ENCODE measurements around the gene MINDY2.
"Not testable (repeated sequence)": the region's sequence is repeated elsewhere in the genome, so short reads cannot be mapped to it uniquely, and the experiment has no call there.

MINDY2 gene

DNA sequence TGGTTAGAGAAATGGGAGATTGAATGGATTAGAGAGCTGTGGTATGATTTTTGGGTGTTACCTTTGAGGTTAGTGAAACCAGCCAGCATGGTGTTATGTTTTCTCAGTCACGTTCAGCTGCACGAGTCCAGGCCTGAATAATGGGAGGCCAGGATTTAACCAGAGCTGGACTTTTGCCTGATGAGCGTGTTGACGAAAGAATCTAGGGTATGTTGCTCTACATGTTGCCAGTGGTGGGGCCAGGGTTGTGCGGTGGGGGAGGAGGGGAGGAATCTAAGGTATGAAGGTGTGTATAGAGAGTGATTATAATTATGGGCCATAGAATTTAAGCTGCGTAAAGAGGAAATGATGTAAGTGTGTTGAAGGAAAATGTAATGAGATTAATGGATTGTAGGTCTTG, 22.8 kb downstream of the MINDY2 start:
- intact Hi-C loops (cut with DNase I), result no loop called here
- DNase-seq, result no peak

- no peak for DNase-seq
- intact Hi-C loops (cut with DNase I), result no loop called here
Observed at GRCh38 chr15:58795825-58796224, 24.7 kb downstream of the MINDY2 start.

DNA sequence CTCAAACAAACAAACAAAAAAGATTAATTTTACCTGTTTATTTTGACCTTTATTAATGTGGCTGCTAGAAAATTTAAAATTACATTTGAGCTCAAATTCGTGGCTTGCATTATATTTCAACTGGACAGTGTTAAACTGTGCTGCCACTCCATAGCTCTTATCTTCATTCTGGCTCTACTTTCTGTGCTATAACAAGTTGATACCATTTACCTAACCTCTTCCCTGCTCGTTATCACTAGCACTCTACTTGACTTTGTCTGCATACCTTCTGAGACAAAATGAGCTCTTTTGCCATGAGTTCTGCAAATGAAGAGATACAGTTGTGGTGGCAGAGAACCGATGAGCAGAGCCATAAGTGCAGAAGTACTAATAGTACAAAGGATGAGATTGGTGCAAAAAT, 26.4 kb downstream of the MINDY2 start:
- DNase-seq, result no peak
- intact Hi-C loops (cut with DNase I), result no loop called here

GRCh38 chr15:58805095-58805494, 34.0 kb downstream of the MINDY2 start:
- intact Hi-C loops (cut with DNase I), result no loop called here

DNA sequence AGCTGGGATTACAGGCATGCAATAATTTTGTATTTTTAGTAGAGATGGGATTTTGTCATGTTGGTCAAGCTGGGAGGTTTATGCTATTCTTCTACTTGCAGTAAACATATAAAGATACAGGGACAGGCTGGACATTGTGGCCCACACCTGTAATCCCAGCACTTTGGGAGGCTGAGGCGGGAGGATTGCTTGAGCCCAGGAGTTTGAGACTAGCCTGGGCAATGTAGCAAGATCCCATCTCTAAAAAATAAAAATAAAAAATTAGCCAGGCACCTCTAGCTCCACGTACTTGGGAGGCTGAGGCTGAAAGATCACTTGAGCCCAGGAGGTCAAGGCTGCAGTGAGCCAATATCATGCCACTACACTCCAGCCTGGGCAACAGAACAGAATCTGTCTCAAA, 52.2 kb downstream of the MINDY2 start:
- DNase-seq; intact Hi-C loops (cut with DNase I): not testable (repeated sequence)

More at GRCh38 chr15:58805095-58805494, 34.0 kb downstream of the MINDY2 start:
- no peak for DNase-seq

DNA sequence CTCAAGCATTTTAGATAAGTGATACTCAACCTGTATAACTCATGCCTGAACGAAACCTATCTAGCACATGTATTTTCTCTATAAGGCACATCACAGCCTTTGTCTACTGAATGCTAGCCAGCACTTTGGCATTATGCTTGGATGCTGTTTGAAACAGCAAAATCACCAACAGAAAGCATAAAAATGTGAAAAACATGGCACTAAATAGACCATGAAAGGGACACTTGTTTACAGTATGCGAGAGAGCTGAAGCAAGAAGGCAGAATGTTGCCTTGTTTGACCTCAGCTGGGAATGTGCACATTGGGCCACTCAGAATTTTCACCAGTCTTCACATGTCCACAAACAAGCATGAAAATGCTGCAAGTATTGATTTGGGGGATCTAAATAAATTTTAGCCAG, 59.5 kb downstream of the MINDY2 start:
- no peak for DNase-seq
- intact Hi-C loops (cut with DNase I), result no loop called here

DNA sequence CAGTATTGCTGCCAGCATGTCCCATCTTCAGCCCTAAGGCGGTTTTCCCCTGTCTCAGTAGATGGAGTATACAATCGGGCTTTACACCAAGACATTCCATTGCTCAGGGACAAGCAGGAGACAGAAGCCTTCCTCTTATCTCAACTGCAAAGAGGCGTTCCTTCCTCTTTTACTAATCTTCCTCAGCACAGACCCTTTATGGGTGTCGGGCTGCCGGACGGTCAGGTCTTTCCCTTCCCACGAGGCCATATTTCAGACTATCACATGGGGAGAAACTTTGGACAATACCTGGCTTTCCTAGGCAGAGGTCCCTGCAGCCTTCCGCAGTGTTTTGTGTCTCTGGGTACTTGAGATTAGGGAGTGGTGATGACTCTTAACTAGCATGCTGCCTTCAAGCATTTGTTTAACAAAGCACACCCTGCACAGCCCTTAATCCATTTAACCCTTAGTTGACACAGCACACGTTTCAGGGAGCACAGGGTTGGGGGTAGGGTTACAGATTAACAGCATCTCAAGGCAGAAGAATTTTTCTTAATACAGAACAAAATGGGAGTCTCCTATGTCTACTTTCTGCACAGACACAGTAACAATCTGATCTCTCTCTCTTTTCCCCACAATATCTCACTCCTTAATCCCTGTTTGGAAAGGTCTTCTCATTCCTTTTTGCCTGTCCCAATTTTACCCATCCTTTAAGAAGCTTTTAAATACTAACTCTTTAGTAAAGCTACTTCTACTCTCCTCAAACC, 62.8 kb downstream of the MINDY2 start:
- DNase-seq; intact Hi-C loops (cut with DNase I): not testable (repeated sequence)

GRCh38 chr15:58839485-58839884, 68.4 kb downstream of the MINDY2 start:
- intact Hi-C loops (cut with DNase I), result no loop called here
- DNase-seq, result no peak

GRCh38 chr15:58840048-58840447, 68.9 kb downstream of the MINDY2 start:
- DNase-seq, result no peak
- intact Hi-C loops (cut with DNase I), result no loop called here

DNA sequence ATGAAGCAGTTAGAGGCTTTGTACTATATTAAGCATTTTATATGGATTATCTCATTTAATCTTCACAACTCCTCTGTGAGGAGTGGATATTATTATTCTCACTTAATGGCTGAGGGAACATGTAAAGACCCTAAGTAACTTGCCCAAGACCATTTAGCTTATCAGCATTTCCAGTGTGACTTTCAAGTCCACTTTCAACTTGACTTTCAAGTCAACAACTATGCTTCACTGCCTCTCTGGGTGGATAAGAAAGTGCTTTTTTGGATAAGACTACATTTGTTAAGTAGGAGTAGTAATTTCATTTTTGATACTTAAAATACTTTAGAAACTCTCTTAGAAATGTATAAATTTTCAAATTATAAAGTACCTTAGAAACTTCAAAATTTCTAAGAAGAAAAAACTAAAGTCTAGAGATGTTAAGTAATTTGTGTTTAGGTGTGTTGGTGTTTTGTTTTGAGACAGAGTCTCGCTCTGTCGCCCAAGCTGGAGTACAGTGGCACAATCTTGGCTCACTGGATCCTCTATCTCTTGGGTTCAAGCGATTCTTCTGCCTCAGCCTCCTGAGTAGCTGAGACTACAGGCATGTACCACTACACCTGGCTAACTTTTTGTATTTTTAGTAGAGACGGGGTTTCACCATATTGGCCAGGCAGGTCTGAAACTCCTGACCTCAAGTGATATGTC, 71.8 kb downstream of the MINDY2 start:
- no peak for DNase-seq
- intact Hi-C loops (cut with DNase I), result no loop called here

GRCh38 chr15:58851205-58851604, 80.1 kb downstream of the MINDY2 start:
- intact Hi-C loops (cut with DNase I); DNase-seq: not testable (repeated sequence)

- intact Hi-C loops (cut with DNase I), result no loop called here
- no peak for DNase-seq
Observed at GRCh38 chr15:58852347-58852746, 81.2 kb downstream of the MINDY2 start.

DNA sequence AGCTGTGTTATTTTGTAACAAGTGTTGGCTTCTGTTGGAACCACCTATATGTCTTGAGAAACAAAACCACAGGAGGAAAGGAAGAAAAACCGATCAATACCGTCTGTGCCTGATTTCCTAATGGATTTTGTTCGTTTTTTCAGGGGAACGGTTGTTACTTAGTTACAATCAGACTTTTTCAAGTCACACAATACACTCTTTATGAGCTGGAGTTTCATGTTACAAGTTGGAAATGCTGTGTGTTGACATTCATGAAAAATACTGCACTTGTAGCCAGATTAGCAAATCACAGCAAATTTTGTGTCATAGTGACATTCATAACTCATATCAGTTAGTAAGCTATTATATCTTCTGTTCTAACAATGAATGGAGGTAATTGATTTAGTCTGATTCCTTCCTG, 83.5 kb downstream of the MINDY2 start:
- DNase-seq, result no peak
- intact Hi-C loops (cut with DNase I), result no loop called here

- intact Hi-C loops (cut with DNase I), result no loop called here
- no peak for DNase-seq
Observed at GRCh38 chr15:58856086-58856485, 85.0 kb downstream of the MINDY2 start.

DNA sequence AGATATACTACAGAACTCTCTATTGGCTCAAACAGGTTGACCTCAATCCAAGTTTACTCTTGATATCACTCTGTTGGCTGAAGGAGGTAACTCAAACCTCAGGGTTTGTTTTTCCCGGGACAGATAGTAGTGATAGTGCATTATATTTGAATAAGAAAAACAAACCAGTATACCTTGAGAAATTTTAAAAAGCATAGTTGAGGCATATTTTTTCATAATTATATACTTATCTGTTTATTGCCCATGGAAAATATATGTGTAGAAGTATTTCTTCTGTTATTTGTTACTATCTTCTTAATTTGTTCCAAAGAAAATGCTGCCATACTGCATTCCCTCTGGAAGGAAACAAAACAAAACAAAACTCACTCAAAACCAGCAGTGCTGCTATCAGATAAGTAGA, 85.5 kb downstream of the MINDY2 start:
- intact Hi-C loops (cut with DNase I); DNase-seq: not testable (repeated sequence)

- DNase-seq, result no peak
- intact Hi-C loops (cut with DNase I), result no loop called here
Observed at GRCh38 chr15:58862326-58862725, 91.2 kb downstream of the MINDY2 start.

GRCh38 chr15:58864602-58865424, 93.7 kb downstream of the MINDY2 start:
- peak in 5 of 10 donors; percentile 13 to 89 (median 38) for DNase-seq
- intact Hi-C loops (cut with DNase I), result no loop called here

DNA sequence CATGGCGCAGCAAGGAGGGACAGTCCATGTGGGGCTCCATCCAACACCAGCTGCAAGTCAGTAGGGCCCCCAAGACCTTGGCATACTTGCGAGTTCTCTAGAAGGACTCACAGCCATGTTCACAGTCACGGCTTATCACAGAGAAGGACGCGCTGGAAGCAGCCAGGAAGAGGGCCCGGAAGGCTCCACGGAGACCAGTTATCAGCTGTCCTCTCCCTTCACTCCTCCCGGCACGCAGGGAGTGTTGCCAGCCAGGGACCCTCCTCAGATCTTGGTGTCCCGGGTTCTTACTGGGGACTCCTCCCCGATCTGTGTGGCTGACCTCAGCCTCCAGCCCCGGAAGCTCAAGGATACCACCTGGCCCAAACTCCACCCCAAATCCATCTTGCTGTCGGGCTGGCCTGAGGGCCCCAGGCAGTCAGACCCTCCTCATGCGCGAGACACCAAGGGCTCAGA, 94.4 kb downstream of the MINDY2 start:
- no peak for DNase-seq

DNA sequence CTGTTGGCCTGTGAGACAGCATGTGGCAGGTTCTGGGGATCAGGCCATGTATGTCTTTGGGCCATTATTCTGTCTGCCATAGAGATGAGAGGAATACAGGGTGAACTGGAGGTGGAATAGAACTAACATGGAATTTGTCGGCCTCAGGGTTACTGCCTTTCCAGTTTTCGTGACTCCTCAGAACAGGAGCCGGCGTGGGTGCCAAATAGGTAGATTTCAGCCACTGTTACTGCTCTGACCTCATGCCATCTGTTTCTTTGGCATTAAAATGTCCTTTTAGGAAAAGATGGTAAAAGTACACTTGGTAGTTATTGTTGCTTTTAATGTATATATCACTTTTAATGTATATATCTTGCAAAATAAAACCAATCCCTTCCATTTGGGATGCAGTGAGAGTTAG, 96.8 kb downstream of the MINDY2 start:
- DNase-seq, result no peak
- intact Hi-C loops (cut with DNase I), result no loop called here

More for the DNA sequence above, 94.4 kb downstream of the MINDY2 start:
- intact Hi-C loops (cut with DNase I), result no loop called here

- intact Hi-C loops (cut with DNase I), result no loop called here
- no peak for DNase-seq
Observed at GRCh38 chr15:58870451-58870850, 99.3 kb downstream of the MINDY2 start.

DNA sequence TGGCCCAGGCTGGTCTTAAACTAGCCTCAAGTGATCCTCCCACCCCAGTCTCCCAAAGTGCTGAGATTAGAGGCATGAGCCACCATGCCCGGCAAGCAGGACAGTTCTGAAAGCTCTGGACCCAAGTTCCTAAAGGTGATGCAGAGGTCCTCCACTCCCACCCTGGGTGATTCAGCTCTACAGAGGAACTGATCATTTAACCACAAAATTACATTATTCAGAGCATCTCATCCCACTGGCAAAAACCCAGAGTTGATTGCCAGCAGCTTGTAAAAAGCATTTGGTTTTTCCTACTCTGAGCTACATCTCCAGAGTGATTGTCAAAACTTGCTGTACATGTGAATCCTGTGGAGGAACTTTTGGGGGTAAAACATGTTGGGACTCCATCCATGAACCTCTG, 102.2 kb downstream of the MINDY2 start:
- no peak for DNase-seq
- intact Hi-C loops (cut with DNase I), result no loop called here

Data from posterior cingulate gyrus (tissue), 11 donors.